GM21786 (cell line): ENCODE measurements around the gene CDH4.

ENCODE experiments used
- ATAC-seq: cut with Tn5 transposase; IDR thresholded peaks from one replicate; pipeline ENCODE4 v1.9.1; 2021; ENCODE audit not compliant: unreplicated experiment

CDH4 gene

DNA sequence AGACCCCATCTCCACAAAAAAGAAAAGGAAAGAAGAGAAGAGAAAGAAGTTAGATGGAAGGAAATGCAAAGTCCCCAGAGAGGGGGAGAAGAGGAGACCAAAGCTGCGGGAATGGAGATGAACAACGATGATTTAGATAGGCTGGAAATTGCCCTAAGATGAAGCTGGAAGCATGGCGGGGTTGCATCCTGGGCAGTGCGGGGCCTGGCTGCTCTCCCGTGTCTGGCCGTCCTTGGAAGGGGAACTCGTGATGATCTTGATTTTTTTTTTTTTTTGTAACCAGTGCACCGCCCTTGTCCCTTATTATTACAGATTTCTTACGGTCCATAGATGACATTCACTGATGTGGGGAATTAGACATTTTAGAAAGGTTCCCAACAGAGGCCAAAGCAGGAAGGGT lies 276.5 kb downstream of the CDH4 start:
- no peak for ATAC-seq

DNA sequence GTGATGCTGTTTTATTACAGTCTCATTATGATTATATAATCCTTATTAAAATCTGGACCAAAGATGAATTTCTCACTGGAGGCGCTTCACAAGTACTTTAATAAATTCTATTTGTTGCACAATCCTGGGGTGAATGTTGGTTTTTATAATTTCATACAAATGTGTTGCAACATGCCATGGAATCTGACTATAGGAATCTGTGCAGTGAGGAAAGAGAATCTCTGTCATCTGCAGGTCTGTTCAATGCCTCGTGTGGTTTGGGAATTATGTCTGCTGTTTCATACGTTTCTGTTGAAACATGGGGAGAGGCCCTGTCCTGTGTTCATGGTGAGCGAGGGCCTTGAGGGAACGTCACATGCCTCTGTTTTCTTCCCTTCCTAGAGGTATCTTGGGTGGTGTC lies 277.3 kb downstream of the CDH4 start:
- ATAC-seq, result no peak

DNA sequence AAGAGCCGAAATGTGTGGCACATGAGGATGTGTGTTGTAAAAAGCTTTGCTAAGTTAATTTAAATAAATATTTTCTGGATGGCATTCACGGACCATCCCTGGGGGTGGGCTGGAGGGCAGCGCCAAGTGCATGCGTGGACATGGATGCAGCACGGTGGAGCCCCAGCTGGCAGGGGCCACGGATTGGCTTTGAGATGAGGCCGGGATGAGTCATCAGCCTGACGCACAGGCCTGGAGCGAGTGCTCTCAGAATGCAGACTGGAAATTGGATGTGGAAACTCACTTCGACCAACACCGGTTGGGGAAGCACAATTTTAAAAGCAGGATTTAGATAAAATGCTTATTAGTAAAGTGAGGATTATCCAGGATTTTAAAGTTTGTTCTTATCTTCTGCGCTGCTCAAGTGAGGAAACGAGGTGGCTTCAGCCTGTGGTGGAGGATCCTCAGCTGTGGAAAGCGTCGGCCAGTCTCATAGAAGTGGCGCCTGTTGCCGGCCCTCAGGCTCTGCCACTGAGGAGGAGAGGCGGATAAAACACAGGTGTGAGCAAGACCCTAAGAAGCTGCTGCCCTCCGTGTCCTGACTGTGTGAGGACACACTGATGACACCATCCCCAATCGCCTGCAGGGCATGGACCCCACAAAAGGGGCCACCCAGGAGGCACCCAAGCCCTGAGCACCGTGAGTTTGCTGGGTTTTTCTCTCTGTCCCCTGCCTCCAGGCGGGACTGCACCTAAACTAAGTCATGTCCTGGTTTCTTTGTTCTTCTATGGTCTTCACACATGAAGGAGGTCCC lies 279.7 kb downstream of the CDH4 start:
- no peak for ATAC-seq

DNA sequence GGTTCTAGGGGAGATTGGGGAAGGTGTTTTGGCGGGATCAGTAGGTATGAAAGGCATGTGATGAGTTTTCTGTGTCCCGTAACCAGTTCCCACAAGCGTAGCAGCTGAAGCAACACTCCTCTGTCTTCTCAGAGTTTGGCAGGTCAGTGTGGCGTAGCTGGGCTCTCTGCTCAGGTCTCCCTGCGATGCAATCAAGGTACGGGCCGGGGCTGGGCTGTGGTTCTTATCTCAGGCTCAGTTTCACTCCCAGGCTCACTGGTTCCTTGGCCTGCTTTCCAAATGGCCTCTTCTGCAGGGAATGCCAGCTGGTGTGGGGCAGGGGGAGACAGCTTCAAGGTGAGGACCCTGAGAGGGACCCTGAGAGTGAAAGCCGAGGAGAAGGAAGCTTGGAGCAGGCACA lies 280.7 kb downstream of the CDH4 start:
- ATAC-seq, result no peak

DNA sequence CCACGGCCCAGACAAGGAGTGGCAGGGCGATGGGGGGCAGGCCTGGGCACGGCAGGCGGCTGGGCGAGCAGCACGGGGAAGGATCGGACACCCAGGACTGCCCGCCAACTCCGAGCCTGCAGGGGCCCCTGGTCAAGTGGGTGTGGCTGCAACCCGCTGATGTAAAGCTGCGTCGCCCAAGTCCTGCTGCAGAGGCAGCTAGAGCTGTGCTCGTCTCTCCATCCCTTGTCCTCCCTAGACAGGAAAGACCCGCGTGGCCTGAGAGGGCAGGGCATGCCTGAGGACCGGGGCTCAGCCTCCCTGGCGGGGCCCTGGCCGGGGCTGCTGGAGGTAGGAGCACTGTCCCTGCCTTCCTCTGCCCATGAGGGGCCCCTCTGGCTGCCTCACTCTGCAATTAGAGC lies 281.2 kb downstream of the CDH4 start:
- no peak for ATAC-seq

DNA sequence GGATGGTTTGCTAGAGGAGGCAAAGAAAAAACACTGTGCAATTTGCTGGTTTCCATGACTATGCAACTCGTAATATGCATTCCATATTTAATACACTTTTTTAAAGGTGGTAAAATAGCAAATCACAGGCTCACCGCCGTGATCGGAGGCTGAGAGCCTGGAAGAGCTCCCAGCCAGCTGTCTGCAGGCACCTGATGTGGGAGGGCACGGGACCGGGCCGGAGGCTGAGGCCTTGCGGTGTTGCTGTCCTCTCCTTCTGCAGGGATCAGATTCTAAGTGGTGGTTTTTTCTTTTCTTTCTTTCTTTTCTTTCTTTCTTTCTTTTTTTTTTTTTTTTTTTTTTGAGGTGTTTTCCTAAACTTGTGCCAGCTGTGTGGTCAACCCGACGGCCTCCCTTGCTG lies 282.3 kb downstream of the CDH4 start:
- no peak for ATAC-seq

DNA sequence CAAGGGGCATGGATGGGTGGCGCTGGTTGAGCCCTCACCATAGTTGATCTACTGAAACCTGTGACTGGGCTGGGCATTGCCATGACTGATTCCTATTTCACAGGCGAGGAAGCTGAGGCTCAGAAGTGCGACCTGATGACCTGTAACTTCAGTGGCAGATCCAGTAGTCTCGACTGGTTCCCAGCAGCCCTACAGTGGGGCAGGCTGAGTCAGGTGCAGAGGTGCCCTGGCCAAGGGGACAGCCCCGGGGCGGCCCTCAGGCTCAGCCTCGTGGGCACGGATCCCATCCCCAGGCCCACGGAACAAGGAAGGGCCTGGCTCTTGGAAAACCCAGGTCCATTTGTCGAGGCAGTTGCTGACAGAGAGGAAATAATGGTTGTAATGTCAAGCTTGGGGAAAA lies 283.0 kb downstream of the CDH4 start:
- no peak for ATAC-seq

DNA sequence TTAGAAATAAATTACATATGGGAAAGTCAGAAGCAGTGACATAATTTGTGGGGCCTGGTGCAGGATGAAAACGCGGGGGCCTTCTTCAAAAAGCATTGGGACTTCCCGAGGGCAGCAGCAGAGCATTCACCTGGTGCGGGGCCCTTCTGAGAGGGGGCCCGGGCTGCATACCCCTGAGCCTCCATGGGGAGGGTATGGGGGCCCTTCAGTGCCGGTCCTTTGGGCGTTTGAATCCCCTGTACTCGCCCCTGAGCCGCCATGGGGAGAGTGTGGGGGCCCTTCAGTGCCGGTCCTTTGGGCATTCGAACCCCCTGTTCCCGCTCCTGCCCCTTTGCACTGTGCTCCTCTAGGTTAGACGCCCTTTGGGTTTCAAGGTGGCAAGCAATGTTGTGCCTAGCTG lies 283.5 kb downstream of the CDH4 start:
- no peak for ATAC-seq

DNA sequence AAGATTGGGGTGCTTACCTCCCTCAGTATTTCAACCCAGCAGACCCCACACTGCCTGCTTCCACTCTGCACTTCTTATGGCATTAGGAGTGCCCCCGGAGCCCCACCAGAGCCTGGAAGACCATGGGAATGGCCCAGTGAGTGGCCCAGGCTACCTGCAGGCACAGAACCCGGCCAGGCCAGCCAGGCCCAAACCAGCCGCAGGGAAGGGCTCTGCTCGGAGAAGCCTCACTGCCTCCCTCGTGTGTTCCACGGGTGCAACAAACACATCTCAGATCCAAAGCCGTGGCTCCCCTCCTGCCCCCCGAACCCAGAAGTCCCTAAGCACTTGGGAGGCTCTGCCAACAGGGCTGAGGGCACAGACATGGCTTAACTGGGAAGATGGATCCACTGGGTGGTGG lies 283.9 kb downstream of the CDH4 start:
- no peak for ATAC-seq

DNA sequence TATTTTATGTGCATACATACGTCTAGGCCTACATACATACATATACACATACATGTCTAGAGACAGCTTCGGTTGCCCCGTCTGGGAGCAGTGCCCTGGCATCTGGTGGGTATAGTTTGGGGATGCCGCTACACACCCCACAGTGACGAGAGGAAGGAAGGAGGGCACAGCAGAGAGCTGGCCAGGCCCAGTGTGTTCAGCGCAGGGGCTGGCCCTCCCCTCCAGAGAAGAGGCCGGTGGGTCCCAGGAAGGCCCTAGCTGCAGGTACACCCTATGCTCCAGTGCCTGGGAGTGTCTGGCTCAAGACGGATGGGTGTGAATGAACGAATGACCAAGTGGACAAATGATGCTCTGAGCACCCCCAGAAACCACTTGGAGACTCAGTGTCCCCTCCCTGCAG lies 284.6 kb downstream of the CDH4 start:
- no peak for ATAC-seq

DNA sequence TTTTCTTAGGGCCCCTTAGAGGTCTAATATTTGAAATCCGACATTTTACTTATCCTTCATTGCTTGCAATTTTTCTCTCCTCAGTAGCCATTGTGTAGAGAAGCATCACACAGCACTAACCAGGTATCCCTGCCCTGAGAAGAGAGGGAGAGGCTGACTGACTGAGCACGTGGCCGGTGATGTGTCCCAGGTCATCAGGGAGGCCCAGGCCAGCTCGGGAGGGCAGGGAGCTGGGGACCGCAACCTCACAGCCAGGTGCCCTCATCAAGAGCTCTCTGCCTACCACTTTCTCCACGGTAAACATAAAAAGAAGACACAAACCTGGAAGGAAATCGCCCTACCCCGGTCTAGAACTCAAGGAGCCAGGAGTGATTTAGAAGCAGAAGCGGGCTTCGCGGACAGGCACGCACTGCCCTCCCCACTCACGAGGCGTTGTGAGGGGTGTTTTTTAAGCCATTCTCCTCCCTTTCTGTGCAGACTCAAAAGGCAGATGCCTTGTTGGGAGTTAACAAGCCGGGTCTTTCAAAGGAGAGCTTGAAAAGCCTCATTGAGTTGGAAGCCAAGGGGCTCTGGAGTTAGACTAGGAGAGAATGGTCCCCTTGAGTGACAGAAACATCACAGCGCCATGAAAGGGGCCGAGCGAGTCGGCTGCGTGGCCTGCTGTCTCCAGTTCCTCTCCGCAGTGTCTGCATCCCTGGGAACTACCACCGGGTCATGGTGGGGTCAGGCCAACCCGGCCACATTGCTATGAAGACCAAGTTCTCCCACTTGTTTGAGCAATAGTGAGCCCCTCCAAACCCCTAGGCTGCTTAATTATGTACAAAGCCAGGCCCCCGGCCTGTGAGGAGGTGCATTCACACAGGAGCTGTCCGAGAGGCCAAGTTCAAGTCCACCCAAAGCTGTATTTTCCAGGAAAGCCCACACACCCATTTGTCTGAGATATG lies 285.4 kb downstream of the CDH4 start:
- ATAC-seq, result no peak

DNA sequence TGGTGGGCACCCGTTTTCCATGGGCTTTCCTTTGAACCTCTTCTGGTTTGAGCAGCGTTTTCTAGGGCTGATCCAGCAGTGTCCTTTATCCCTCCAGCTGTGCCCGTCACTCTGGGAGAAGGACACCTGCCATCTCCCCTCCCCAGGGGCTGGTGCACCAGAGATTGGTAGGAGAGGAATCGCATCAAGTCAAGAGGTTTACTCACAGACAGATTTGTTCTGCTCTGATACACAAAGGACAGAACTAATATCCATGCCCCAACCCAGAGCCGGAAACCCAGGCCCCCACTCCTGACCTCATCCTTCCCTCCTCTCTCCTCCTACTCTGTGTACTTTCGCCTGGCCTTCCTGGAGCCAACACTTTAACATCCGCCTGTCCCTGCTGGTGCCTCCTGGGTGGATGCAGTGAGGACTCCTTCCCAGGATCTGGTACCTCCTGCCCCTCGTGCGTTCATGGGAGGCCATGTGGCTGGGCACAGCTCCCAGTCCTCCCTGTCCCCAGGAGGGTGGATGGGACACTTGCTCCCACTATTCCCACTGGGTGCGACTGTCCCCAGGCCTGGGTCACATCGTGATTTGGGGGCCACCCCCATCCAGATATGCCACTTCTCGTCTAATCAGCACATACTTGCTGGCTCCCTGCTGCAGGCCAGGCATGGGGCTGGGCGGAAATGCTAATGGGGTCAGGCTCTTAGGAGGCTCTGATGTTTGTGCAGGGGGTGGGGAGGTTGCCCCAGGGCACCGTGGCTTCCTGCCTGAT lies 286.3 kb downstream of the CDH4 start:
- no peak for ATAC-seq

DNA sequence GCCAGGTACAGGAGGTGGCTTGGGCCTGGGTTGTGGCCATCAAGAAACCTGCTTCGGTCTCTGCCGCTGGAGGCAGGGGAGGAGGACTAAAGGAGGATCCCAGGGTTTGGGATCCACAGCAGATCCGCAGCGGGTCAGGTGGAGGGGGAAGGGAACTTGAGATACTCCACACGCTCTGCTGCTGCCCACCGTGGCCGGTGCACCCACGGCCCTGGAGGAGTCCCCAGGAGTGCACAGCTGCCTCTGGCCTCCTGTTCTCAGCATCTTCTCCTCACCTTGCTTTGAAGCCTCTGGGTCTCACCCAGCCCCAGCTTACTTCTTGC lies 286.8 kb downstream of the CDH4 start:
- ATAC-seq, result no peak

DNA sequence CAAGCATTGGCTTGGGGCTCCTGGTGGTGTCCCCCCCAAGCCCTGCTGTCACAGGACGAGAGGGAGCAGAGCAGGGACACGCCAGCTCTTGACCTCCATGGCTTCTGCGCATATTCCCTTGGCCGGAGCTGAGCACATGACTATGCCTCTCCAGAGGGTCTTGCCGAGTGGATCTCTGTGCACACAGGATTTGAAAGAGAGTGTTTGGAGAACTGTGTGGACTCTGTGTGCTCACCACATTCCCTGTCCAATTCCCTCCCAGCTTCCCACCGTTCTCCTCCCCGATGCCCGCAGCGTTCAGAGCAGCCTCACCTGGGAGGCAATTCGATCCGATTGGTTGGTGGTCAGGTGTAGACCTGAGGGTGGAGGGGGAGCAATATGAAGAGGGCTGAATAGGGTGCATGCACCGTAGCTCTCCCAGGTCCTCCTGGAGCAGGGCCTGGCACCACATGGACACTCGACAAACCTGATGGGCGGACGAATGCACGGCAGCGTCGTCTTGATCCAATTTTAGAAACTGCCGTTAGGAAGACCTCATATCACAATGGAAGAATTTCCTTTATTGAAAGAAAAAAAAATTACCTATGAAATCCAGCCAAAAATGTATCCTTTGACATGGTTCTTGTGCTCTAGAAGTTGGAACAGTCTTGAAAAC lies 287.8 kb downstream of the CDH4 start:
- ATAC-seq, result no peak

DNA sequence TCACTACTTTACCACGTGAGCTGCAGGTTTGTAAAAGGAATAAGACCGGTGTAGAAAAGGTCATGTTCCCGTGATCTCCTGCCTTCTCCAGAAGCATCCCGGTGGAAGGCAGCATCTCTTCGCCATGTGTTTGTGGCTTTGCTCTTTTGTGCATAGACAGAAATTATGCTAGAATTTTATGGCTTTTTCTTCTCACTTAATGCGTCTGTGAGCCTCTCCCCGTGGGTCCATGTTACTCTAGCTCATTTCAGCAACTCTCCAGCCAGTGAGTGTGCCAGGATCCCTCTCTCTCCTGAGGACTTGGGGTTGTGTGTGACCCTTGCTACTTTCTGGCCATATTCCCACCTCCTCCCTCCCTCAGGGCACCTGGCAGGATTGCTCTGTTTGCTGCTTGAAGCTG lies 289.5 kb downstream of the CDH4 start:
- no peak for ATAC-seq

DNA sequence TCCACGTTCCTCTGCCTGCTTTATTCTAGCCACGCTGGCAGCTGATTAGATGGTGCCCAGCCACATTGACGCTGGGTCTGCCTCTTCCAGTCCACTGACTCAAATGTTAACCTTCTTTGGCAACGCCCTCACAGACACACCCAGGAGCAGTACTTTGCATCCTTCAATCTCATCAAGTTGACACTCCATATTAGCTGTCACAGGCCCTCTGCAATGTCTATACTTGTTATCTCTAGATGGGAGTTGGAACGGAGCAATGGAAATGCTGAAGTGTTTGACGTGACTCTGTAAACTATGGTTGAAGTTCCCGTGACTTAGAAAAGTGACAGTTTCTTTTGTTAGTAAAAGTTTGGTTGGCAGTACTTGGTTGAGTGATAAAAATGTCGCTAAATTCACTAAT lies 291.0 kb downstream of the CDH4 start:
- no peak for ATAC-seq

DNA sequence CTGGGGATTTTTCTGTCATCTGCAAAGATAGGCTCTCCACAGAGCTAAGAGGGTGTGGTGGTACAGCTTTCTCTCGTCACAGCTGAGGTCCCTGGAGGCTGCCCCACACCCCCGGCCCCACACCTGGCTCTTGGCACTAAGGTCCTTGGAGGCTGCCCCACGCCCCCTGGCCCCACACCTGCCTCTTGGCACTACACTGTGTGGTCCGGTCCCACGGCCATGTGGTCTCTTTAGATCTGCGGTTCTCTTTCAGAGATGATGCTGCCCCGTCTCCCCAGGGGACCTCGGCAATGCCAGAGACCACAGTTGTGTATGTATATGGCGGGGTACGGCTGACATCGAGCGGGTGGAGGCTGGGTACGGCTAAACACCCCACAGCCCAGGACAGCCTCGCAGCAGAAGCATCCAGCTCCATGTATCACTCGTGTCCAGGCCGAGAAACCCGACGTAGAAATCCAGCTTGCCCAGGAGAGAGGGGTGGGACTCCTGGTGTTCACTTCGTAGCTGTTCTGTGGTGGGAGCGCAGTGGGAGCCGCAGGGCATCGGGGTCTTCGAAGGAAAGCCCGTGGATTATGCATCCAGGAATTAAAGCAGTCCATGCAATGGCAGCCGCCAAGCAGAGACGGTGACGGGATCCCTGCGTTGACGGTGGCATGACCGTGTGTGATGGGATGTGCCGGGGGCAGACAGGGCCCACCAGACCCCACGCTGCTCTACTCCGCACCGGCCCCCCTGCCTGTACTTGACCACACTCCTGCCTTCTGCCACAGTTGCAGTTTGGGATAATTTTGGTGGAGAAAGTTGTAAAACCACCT lies 292.1 kb downstream of the CDH4 start:
- no peak for ATAC-seq

DNA sequence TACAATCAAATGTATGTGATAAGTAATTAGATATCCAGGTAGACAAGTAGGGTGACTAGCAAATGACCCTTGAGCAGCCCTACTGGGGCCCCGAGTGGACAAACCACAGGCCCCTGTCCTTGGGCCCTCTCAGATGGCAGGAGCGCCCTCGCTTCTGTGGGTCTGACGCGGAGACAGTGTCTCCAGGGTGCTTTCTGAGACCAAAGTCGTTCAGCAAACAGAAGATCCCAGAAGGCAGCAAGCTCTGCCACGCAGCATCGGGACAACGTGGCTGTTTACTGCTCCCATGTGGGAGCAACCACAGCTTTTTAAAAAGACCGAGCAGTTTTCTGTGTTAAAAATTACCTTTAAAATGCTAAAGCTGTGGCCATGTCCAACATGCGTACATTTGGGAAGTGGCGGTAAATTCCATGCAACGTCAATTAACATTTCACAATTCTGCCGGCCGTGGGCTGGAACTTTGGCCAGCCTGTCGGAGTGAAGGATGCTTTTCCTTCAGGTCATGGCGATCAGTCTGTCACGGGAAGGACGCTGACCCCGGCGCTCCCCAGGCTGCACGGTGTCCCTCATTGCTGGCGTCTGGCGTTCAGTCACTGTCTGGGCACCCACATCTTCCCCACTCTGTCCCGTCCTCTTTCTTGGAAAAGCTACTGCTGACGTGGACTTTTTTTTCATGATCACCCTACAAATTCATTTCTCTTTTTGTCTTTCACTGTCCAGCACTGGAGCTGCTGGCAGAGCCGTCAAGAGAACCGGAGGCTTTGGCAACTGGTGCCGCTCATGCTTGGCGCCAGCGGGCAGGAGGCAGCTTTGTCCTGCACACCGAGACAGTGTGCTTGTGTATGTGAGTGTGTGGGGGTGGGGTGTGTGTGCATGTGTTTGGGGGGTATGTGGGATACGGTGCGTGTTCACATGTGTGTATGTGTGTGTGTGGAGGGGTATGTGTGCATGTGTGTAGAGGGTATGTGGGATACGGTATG lies 293.1 kb downstream of the CDH4 start:
- ATAC-seq, result no peak

DNA sequence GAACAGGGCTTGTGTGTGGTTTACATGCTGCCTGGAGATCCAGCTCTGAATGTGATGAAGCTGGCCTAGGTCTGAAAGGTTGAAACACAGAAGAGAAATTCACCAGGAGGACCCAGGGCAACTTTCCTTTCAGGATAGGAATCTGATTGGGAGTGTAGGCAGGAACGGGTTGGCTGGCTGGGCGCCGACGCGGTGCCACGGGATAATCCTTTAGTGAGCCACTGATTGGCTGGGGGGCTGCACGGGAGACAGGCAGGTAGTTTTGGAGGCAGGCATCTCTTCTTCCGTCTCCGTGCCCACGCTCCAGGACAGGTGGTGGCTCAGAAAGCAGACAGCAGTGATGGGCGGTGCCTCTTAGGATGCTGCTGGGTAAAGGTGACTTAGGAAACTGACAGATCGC lies 294.6 kb downstream of the CDH4 start:
- ATAC-seq, result no peak
